Measurements from ENCODE around the gene PPP1R7.

PPP1R7 gene

GRCh38 chr2:241159116-241159515, 8.8 kb downstream of the PPP1R7 start:
- H3K4me3 ChIP-seq (ENCODE audit: low read depth, low read length), result no peak overlapping the region
- TF ChIP-seq, protein P1, sequence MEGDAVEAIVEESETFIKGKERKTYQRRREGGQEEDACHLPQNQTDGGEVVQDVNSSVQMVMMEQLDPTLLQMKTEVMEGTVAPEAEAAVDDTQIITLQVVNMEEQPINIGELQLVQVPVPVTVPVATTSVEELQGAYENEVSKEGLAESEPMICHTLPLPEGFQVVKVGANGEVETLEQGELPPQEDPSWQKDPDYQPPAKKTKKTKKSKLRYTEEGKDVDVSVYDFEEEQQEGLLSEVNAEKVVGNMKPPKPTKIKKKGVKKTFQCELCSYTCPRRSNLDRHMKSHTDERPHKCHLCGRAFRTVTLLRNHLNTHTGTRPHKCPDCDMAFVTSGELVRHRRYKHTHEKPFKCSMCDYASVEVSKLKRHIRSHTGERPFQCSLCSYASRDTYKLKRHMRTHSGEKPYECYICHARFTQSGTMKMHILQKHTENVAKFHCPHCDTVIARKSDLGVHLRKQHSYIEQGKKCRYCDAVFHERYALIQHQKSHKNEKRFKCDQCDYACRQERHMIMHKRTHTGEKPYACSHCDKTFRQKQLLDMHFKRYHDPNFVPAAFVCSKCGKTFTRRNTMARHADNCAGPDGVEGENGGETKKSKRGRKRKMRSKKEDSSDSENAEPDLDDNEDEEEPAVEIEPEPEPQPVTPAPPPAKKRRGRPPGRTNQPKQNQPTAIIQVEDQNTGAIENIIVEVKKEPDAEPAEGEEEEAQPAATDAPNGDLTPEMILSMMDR (IDR thresholded peaks at IDR 0.05; ENCODE audit: low read depth, low read length), result no peak

GRCh38 chr2:241160318-241160717, 10.1 kb downstream of the PPP1R7 start:
- TF ChIP-seq, protein P1 (IDR thresholded peaks at IDR 0.05; ENCODE audit: low read depth, low read length), result no peak

DNA sequence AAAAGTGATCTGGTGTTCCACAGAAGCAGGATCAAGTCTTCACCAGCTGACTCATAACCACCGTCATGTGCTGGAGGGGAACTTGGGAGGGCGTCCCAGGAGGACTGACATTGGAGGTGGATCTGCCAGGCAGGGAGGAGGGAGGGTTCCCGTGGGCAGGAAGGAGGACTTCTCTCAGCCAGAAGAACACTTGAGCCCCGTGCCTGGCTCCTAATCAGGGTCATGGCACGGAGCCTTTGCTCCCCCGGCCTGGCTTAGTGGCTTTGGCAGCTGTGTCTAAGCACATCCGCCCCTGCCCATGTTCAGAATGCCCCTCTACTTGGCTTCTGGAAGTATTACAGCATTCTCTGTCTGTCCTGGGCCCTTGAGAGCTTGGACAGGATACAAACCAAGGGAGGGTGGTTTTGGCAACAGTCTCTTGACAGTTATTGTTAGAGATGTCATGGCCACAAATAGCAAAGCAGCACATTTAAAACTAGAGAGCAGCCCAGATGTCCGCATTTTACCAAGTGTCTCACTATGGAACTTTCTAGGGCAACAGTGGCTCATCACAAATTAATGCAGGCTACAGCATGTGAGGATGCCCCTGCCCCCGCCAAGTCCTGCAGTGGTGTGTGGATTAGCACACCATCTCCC, 11.5 kb downstream of the PPP1R7 start:
- TF ChIP-seq, protein P1 (IDR thresholded peaks at IDR 0.05; ENCODE audit: low read depth, low read length), result no peak
- no peak overlapping the region for H3K4me3 ChIP-seq (ENCODE audit: low read depth, low read length)

More at GRCh38 chr2:241160318-241160717, 10.1 kb downstream of the PPP1R7 start:
- H3K4me3 ChIP-seq (ENCODE audit: low read depth, low read length), result no peak overlapping the region

- TF ChIP-seq, protein P1 (IDR thresholded peaks at IDR 0.05; ENCODE audit: low read depth, low read length), result no peak
Measured at GRCh38 chr2:241163601-241164118, 13.4 kb downstream of the PPP1R7 start.

DNA sequence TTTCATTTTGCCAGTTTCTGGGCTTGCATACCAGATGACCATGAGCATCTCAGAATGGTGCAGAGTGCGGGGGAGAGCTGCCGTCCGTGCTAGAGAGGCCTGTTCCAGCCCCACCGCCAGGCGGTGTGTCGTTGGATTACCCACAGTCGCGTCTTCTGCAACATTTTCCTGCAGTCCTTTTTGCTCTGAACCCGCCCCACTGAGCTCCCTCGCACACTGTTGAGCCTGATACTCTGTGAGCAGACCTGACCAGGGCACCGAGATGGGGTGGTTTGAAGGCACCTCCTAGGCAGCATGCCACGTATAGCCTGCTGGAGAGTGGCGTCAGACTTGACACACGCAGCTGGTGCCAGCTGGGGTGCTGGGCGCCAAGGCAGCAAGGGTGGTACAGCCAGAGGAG, 18.1 kb downstream of the PPP1R7 start:
- H3K4me3 ChIP-seq (ENCODE audit: low read depth, low read length), result no peak overlapping the region
- TF ChIP-seq, protein P1 (IDR thresholded peaks at IDR 0.05; ENCODE audit: low read depth, low read length), result no peak

More at GRCh38 chr2:241163601-241164118, 13.4 kb downstream of the PPP1R7 start:
- H3K4me3 ChIP-seq (ENCODE audit: low read depth, low read length), result no peak overlapping the region

DNA sequence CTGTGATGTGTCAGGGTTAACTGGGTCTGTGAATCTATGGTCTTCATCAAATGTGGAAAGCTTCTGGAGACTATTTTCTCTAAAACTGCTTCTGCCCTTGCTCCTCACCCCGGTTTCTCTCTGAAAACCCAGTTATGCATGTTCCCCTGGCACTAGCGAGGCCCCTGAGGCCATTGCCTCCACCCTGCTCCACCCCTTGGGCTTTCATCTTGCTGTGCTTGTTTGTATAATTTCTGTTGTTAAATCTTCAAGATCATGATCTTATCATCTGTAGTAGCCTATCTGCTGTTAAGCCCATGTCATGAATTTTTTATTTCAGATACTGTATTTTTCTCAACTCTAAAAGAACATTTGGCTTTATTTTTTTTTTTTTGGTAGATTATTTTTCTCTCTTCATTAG, 23.3 kb downstream of the PPP1R7 start:
- no peak overlapping the region for H3K4me3 ChIP-seq (ENCODE audit: low read depth, low read length)
- TF ChIP-seq, protein P1 (IDR thresholded peaks at IDR 0.05; ENCODE audit: low read depth, low read length), result no peak

- no peak overlapping the region for H3K4me3 ChIP-seq (ENCODE audit: low read depth, low read length)
- TF ChIP-seq, protein P1 (IDR thresholded peaks at IDR 0.05; ENCODE audit: low read depth, low read length), result no peak
Measured at GRCh38 chr2:241177526-241178334, 27.5 kb downstream of the PPP1R7 start.
